H1 (cell line): Measurements from ENCODE around the gene ACER1. TPM values are rescaled to one million over a fixed set of nuclear protein-coding genes. Genes with fewer than 3 reads are reported as not detected.

ENCODE experiments used
- CREB1 ChIP-seq: IDR thresholded peaks from 2 replicates; pipeline ENCODE4 v1.6.1; 2012; ENCODE audit warnings: inconsistent platforms
- KDM4A ChIP-seq: IDR thresholded peaks from one replicate; pipeline ENCODE4 v1.7.1; 2012; ENCODE audit warnings: low read depth, mild to moderate bottlenecking, moderate library complexity, low read length, inconsistent platforms; ENCODE audit not compliant: severe bottlenecking
- NRF1 ChIP-seq: IDR thresholded peaks from 2 replicates; pipeline ENCODE4 v1.6.1; 2011; ENCODE audit warnings: mild to moderate bottlenecking, low read depth, low read length, improper control_type of control experiment
- SAP30 ChIP-seq: fragments of 300-600 bp; sonication (generic); IDR thresholded peaks from 2 replicates; pipeline ENCODE4 v1.7.1; 2012; ENCODE audit warnings: low read length, moderate library complexity, mild to moderate bottlenecking, inconsistent platforms; ENCODE audit not compliant: insufficient read depth, insufficient replicate concordance
- SIN3A ChIP-seq, 2 experiments: IDR thresholded peaks in 1 of 2; conservative IDR thresholded peaks in 1 of 2; 2 replicates each; pipeline ENCODE4 v1.6.1; 2011 to 2012; ENCODE audit warnings: low read length in 2 of 2, improper control_type of control experiment in 1 of 2, low read depth in 1 of 2, mild to moderate bottlenecking in 1 of 2
- SIX5 ChIP-seq: IDR thresholded peaks from 2 replicates; pipeline ENCODE4 v1.6.1; 2011; ENCODE audit warnings: mild to moderate bottlenecking, low read depth, low read length
- SP1 ChIP-seq: IDR thresholded peaks from 2 replicates; pipeline ENCODE4 v1.6.1; 2011; ENCODE audit warnings: low read depth, low read length
- SRF ChIP-seq: IDR thresholded peaks from 2 replicates; pipeline ENCODE4 v1.6.1; 2011; ENCODE audit warnings: mild to moderate bottlenecking, low read depth, low read length, moderate library complexity
- TBP ChIP-seq: IDR thresholded peaks from 2 replicates; pipeline ENCODE4 v1.6.1; 2011; ENCODE audit warnings: low read depth, low read length, improper control_type of control experiment
- polyA plus RNA-seq, 7 experiments: library from polyadenylated mRNA; depleted of rRNA in 3 of 7; stranded (reverse) in 5 of 7; unstranded in 2 of 7; fragments of >200 nt in 5 of 7; fragments of 200-250 nt in 2 of 7; gene quantifications; 1 replicate in 5 of 7; 2 replicates in 1 of 7; 4 replicates in 1 of 7; pipeline versions ENCODE4 v1.2.1 to v1.2.3, GENCODE V29; 2011 to 2013; ENCODE audit warnings: missing spikeins in 2 of 7, mixed read lengths in 2 of 7
- total RNA-seq: library from RNA; stranded (reverse); fragmentation: NEBNext Ultra II Directional; extraction: Animal tissue kit (Norgen Biotek cat#: 25700); gene quantifications from 2 replicates; pipeline ENCODE4 v1.2.1, GENCODE V29; 2021
- TF ChIP-seq, protein P1 (sequence below): fragments of 300-600 bp; sonication (generic); IDR thresholded peaks from 2 replicates; pipeline ENCODE4 v1.7.1; 2012; ENCODE audit warnings: low read length, moderate library complexity, mild to moderate bottlenecking, inconsistent platforms; ENCODE audit not compliant: insufficient replicate concordance

Gene ACER1
- total and polyA plus RNA-seq, 2 of the 8 experiments (the other 6 are each of a cell fraction or from before 2014, with no cell fraction given), result 0.05 TPM; not detected in 1

GRCh38 chr19:6278051-6278450 is 55.4 kb downstream of the ACER1 start (continued):
- TF ChIP-seq, protein P1, sequence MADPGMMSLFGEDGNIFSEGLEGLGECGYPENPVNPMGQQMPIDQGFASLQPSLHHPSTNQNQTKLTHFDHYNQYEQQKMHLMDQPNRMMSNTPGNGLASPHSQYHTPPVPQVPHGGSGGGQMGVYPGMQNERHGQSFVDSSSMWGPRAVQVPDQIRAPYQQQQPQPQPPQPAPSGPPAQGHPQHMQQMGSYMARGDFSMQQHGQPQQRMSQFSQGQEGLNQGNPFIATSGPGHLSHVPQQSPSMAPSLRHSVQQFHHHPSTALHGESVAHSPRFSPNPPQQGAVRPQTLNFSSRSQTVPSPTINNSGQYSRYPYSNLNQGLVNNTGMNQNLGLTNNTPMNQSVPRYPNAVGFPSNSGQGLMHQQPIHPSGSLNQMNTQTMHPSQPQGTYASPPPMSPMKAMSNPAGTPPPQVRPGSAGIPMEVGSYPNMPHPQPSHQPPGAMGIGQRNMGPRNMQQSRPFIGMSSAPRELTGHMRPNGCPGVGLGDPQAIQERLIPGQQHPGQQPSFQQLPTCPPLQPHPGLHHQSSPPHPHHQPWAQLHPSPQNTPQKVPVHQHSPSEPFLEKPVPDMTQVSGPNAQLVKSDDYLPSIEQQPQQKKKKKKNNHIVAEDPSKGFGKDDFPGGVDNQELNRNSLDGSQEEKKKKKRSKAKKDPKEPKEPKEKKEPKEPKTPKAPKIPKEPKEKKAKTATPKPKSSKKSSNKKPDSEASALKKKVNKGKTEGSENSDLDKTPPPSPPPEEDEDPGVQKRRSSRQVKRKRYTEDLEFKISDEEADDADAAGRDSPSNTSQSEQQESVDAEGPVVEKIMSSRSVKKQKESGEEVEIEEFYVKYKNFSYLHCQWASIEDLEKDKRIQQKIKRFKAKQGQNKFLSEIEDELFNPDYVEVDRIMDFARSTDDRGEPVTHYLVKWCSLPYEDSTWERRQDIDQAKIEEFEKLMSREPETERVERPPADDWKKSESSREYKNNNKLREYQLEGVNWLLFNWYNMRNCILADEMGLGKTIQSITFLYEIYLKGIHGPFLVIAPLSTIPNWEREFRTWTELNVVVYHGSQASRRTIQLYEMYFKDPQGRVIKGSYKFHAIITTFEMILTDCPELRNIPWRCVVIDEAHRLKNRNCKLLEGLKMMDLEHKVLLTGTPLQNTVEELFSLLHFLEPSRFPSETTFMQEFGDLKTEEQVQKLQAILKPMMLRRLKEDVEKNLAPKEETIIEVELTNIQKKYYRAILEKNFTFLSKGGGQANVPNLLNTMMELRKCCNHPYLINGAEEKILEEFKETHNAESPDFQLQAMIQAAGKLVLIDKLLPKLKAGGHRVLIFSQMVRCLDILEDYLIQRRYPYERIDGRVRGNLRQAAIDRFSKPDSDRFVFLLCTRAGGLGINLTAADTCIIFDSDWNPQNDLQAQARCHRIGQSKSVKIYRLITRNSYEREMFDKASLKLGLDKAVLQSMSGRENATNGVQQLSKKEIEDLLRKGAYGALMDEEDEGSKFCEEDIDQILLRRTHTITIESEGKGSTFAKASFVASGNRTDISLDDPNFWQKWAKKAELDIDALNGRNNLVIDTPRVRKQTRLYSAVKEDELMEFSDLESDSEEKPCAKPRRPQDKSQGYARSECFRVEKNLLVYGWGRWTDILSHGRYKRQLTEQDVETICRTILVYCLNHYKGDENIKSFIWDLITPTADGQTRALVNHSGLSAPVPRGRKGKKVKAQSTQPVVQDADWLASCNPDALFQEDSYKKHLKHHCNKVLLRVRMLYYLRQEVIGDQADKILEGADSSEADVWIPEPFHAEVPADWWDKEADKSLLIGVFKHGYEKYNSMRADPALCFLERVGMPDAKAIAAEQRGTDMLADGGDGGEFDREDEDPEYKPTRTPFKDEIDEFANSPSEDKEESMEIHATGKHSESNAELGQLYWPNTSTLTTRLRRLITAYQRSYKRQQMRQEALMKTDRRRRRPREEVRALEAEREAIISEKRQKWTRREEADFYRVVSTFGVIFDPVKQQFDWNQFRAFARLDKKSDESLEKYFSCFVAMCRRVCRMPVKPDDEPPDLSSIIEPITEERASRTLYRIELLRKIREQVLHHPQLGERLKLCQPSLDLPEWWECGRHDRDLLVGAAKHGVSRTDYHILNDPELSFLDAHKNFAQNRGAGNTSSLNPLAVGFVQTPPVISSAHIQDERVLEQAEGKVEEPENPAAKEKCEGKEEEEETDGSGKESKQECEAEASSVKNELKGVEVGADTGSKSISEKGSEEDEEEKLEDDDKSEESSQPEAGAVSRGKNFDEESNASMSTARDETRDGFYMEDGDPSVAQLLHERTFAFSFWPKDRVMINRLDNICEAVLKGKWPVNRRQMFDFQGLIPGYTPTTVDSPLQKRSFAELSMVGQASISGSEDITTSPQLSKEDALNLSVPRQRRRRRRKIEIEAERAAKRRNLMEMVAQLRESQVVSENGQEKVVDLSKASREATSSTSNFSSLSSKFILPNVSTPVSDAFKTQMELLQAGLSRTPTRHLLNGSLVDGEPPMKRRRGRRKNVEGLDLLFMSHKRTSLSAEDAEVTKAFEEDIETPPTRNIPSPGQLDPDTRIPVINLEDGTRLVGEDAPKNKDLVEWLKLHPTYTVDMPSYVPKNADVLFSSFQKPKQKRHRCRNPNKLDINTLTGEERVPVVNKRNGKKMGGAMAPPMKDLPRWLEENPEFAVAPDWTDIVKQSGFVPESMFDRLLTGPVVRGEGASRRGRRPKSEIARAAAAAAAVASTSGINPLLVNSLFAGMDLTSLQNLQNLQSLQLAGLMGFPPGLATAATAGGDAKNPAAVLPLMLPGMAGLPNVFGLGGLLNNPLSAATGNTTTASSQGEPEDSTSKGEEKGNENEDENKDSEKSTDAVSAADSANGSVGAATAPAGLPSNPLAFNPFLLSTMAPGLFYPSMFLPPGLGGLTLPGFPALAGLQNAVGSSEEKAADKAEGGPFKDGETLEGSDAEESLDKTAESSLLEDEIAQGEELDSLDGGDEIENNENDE, result no peak
- TF ChIP-seq SIX5 (no peak), SIN3A (conservative IDR thresholded peaks at IDR 0.05 in 1 of 2, IDR thresholded peaks at IDR 0.05 in 1 of 2; ENCODE audit: low read depth in 1 of 2, low read length in 2 of 2) (no peak), NRF1 (no peak), SRF (no peak), TBP (no peak), KDM4A (no peak), SP1 (no peak), SAP30 (no peak), CREB1 (no peak)
